GM12873 (cell line): ENCODE results near the gene CHD3.

Experiments
- TF ChIP-seq, protein P1 (sequence below): IDR thresholded peaks from 2 replicates; pipeline ENCODE4 v1.5.1; 2012; ENCODE audit warnings: low read depth, mild to moderate bottlenecking, moderate library complexity, low read length, control low read depth; ENCODE audit not compliant: insufficient read depth; ENCODE audit errors: missing control alignments

The CHD3 gene

DNA sequence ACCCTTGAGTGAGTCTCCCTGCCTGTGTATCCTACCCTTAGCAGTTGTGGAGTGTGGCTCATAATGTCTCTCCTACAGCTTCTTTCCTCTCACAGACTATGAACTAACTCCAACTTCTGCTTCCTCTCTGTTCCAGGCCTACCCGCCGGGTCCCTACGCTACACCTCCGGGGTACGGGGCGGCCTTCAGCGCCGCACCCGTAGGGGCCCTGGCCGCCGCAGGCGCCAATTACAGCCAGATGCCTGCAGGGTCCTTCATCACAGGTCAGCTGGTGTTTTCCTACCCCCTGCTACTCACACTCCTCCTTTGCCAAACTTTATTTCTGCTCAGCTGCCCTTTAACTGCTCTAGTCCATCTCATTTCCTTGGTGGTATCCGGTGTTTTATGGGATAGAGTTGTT, 22.1 kb downstream of the CHD3 start:
- TF ChIP-seq, protein P1, sequence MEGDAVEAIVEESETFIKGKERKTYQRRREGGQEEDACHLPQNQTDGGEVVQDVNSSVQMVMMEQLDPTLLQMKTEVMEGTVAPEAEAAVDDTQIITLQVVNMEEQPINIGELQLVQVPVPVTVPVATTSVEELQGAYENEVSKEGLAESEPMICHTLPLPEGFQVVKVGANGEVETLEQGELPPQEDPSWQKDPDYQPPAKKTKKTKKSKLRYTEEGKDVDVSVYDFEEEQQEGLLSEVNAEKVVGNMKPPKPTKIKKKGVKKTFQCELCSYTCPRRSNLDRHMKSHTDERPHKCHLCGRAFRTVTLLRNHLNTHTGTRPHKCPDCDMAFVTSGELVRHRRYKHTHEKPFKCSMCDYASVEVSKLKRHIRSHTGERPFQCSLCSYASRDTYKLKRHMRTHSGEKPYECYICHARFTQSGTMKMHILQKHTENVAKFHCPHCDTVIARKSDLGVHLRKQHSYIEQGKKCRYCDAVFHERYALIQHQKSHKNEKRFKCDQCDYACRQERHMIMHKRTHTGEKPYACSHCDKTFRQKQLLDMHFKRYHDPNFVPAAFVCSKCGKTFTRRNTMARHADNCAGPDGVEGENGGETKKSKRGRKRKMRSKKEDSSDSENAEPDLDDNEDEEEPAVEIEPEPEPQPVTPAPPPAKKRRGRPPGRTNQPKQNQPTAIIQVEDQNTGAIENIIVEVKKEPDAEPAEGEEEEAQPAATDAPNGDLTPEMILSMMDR = no peak

DNA sequence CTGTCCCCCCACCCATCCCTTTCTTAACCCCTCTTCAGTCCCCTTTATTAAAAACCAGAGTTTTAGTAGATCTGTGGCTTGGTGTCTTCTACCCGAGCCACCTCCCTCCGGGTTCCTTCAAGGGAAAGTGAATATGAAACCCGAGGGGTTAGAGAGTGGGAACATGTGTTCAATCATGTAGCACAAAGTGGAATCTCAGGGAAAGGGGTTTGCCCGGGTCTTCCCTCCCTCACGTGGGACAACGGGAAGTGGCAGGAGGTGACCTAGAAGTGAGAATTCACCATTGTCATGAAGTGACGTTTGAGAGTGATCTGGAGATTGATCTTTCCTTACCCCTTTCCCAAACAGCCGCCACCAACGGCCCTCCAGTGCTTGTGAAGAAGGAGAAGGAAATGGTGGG, 22.5 kb downstream of the CHD3 start:
- TF ChIP-seq, protein P1 = no peak

DNA sequence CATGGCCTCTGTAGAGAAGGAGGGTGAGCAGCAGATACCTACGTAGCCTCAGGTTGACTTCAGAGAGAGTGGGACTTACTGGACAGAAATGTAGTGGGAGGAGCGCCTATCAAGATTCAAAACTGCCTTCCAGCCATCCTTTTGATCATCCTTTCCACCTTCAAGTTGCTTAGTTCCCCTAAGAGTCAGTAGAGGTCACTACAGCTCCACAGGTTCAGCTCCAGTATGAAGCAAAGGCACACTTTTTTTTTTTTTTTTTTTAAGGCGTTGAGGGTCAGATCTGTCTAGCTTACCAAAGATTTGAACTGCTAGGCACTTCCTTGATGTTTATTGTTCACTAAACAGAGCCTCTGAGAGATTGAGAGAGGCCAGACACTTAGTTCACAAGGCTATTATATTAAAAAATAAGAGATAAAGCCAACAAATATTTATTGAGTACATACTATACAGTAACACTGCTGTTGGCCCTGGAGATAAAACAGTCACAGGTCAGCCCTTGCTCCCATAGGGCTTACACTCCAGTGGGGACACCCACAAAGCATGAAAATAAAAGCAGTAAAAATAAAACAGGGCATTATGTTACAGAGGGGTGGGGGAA, 24.4 kb downstream of the CHD3 start:
- TF ChIP-seq, protein P1 = peak; percentile 83

DNA sequence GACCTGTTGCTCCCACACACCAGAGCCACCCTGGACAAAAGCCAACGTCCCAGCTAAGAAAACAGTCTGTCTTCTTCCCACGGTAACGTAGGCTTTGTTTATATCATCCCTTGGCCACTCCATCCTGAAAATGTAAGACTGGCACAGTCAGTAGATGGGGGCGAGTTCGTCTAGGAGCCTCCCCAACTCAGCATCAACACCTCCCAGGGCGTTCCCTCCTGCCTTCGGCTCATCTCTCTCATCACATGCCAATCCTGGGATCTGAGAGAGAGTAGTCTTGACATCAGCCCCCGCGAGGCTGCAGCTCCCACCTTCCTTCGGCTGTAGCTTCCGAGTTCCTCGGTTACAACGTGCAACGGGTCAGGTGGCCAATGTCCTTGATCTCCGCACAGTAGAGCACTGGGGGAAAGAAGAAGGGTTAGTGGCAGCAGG, 26.6 kb downstream of the CHD3 start:
- TF ChIP-seq, protein P1 = no peak

DNA sequence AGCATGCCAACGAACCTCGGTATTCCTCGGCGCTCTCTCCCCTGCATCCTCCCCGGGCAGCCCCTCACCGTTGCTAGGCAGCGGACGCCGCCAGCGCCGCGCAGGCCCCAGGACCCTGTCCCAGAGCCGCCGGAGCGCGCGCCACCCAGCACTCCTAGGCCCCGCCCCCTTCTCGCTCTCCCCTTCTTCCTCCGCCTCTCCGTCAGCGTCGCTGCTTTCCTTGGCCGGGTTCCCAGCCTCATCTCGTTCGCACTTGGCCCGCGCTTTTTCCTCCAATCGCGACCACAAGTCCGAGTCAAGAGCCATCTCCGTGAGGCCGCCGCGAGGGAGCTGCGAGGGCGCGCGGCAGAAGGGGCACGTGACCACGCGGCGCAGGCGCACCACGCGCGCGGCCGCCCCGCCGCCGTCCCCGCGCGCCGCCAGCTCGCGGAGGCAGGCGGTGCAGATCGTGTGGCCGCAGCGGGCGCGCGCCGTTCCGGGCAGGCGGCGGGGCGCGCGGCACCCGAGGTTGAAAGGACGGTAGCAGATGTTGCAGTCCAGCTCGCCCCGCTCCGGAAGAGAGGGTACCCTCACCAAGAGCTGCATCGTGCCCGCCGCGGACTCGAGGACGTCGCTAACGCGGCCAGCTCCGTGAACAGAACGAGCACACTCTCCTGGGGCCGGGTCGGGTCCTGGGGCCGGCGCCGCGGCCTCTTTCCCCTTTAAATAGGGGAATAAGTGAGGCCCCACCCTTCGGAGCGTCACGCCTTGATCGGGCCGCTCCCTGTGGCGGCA, 27.2 kb downstream of the CHD3 start, which contains the start of gene RNF227:
TSS of gene RNF227 (minus strand) at position 679 of the 774 bp plus-strand sequence. CDS start at position 585, 94 bp downstream.
- TF ChIP-seq, protein P1 = no peak

DNA sequence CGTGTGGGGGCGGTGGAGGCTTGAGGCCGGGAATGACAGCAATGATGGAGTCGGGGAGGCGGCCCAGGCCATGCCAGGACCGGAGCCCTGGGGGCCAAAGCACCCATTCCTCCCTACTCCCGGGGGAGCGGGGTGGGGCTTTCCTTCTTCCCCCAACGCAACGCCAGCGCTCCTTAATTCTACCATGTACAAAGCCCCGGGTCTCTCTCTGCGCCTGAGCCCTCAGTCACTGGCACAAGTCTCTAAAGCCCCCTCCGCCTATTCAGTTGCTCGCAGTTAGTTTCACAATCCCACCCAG, 27.7 kb downstream of the CHD3 start:
- TF ChIP-seq, protein P1 = no peak

DNA sequence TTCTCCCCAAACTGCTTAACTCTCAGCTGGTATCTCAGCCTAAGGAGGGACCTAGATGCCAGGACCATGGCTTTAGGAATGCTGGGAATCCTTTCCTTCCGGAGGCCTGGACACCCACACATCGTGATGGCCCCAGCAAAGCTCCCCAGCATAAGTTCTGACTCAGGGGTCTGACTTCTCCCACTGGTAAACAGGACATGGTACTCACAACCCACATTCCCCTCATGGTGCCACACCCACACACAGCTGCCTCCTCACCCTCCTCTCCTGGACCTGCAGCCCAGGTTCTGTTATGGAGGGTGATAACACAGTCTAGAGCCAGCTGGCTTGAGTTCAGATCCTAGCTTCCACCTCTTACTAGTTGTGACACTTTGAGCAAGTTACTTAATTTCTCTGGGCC, 28.2 kb downstream of the CHD3 start:
- TF ChIP-seq, protein P1 = no peak
